Measurements from ENCODE around the gene STK39. TPM values are rescaled to one million over a fixed set of nuclear protein-coding genes. Genes with fewer than 3 reads are reported as not detected.

The STK39 gene
- total RNA-seq, 4 donors from 2014 or later, result 6.4 to 9.0 (median 6.7) TPM

GRCh38 chr2:168037778-168038177 lies 209.6 kb downstream of the STK39 start:
- Histone ChIP-seq H3K27ac (no peak overlapping the region), H3K4me3 (replicated peaks in 1 of 3) (no peak overlapping the region), H3K9me3 (no peaks in the 10 kb centered on the region), H3K27me3 (no peaks in the 10 kb centered on the region), H3K4me1 (no peaks in the 10 kb centered on the region), H3K36me3 (no peaks in the 10 kb centered on the region)
- no peak for DNase-seq
- 93 to 99% methylated on average over 2 of the region's 2 CpGs for WGBS, 2 donors
- TF ChIP-seq POLR2A (IDR thresholded peaks at IDR 0.05) (no peak), CTCF (IDR thresholded peaks at IDR 0.05) (no peak)
- intact Hi-C loops (cut with DNase I), result no loop called here

GRCh38 chr2:168035458-168035857 lies 211.9 kb downstream of the STK39 start:
- intact Hi-C loops (cut with DNase I), result no loop called here
- H3K27ac ChIP-seq, result no peak overlapping the region
- H3K36me3 ChIP-seq, result no peaks in the 10 kb centered on the region
- no peak for DNase-seq
- WGBS, 2 donors, result 94 to 95% methylated on average over 5 of the region's 5 CpGs
- no peaks in the 10 kb centered on the region for H3K27me3 ChIP-seq
- no peak for TF ChIP-seq POLR2A (IDR thresholded peaks at IDR 0.05)
- TF ChIP-seq CTCF (IDR thresholded peaks at IDR 0.05), result no peak
- no peaks in the 10 kb centered on the region for H3K4me1 ChIP-seq
- no peaks in the 10 kb centered on the region for H3K9me3 ChIP-seq
- H3K4me3 ChIP-seq (replicated peaks in 1 of 3), result no peak overlapping the region

GRCh38 chr2:168034616-168035015 lies 212.8 kb downstream of the STK39 start:
- WGBS, 2 donors, result 94 to 95% methylated on average over 5 of the region's 5 CpGs
- no peak for TF ChIP-seq POLR2A (IDR thresholded peaks at IDR 0.05)
- intact Hi-C loops (cut with DNase I), result no loop called here
- Histone ChIP-seq H3K36me3 (no peaks in the 10 kb centered on the region), H3K9me3 (no peaks in the 10 kb centered on the region), H3K4me1 (no peaks in the 10 kb centered on the region), H3K27ac (no peak overlapping the region), H3K4me3 (replicated peaks in 1 of 3) (no peak overlapping the region), H3K27me3 (no peaks in the 10 kb centered on the region)
- no peak for DNase-seq

GRCh38 chr2:168033966-168034365 lies 213.4 kb downstream of the STK39 start:
- 95 to 100% methylated on average over 1 of the region's 1 CpG for WGBS, 2 donors

GRCh38 chr2:168032091-168032490 lies 215.3 kb downstream of the STK39 start:
- no peak for DNase-seq
- H3K4me3 ChIP-seq (replicated peaks in 1 of 3), result no peak overlapping the region
- no peak overlapping the region for H3K27ac ChIP-seq
- intact Hi-C loops (cut with DNase I), result no loop called here
- no peak for TF ChIP-seq POLR2A (IDR thresholded peaks at IDR 0.05)
- H3K27me3 ChIP-seq, result no peaks in the 10 kb centered on the region
- H3K9me3 ChIP-seq, result no peaks in the 10 kb centered on the region
- 94 to 96% methylated on average over 3 of the region's 3 CpGs for whole genome bisulfite sequencing, 2 donors
- H3K4me1 ChIP-seq, result no peaks in the 10 kb centered on the region
- H3K36me3 ChIP-seq, result no peaks in the 10 kb centered on the region

More at GRCh38 chr2:168033966-168034365, 213.4 kb downstream of the STK39 start:
- intact Hi-C loops (cut with DNase I), result no loop called here
- Histone ChIP-seq H3K4me1 (no peaks in the 10 kb centered on the region), H3K9me3 (no peaks in the 10 kb centered on the region), H3K27ac (no peak overlapping the region), H3K27me3 (no peaks in the 10 kb centered on the region), H3K36me3 (no peaks in the 10 kb centered on the region), H3K4me3 (replicated peaks in 1 of 3) (no peak overlapping the region)
- DNase-seq, result no peak
- TF ChIP-seq CTCF (IDR thresholded peaks at IDR 0.05) (no peak), POLR2A (IDR thresholded peaks at IDR 0.05) (no peak)

GRCh38 chr2:168030862-168031624 lies 216.4 kb downstream of the STK39 start:
- Histone ChIP-seq H3K27me3 (no peaks in the 10 kb centered on the region), H3K4me1 (no peaks in the 10 kb centered on the region), H3K27ac (no peak overlapping the region), H3K36me3 (no peaks in the 10 kb centered on the region), H3K4me3 (replicated peaks in 1 of 3) (no peak overlapping the region), H3K9me3 (no peaks in the 10 kb centered on the region)
- DNase-seq, result no peak
- TF ChIP-seq POLR2A (IDR thresholded peaks at IDR 0.05) (no peak), CTCF (IDR thresholded peaks at IDR 0.05) (no peak)
- 90 to 91% methylated on average over 5 of the region's 5 CpGs for WGBS, 2 donors
- intact Hi-C loops (cut with DNase I), result no loop called here
